ENCODE measurements around the gene CA12. TPM values are rescaled to one million over a fixed set of nuclear protein-coding genes. Genes with fewer than 3 reads are reported as not detected.
A peak's percentile ranks its signal among the peaks of the same experiment; 100 is the strongest.

The CA12 gene
- total RNA-seq, 3 donors from 2014 or later = 141 to 645 (median 213) TPM

GRCh38 chr15:63353887-63354286 is 27.8 kb downstream of the CA12 start:
- Histone ChIP-seq H3K4me3 (no peak overlapping the region), H3K36me3 (ENCODE audit: low read depth) (no peaks in the 10 kb centered on the region), H3K9me3 (no peaks in the 10 kb centered on the region), H3K4me1 (ENCODE audit: low read depth) (peaks cover 49% of the 10 kb centered on the region)
- intact Hi-C loops (cut with DNase I, micrococcal nuclease) = no loop called here
- DNase-seq = peak in 2 of 3 donors; percentile 53 to 65
- ATAC-seq = peak; percentile 59
- no peak for TF ChIP-seq CTCF (IDR thresholded peaks at IDR 0.05)

GRCh38 chr15:63353261-63353660 is 28.4 kb downstream of the CA12 start:
- no peak for TF ChIP-seq CTCF (IDR thresholded peaks at IDR 0.05)
- H3K4me1 ChIP-seq (ENCODE audit: low read depth) = peaks cover 47% of the 10 kb centered on the region

GRCh38 chr15:63352808-63353207 is 28.8 kb downstream of the CA12 start:
- peaks cover 47% of the 10 kb centered on the region for H3K4me1 ChIP-seq (ENCODE audit: low read depth)
- H3K36me3 ChIP-seq (ENCODE audit: low read depth) = no peaks in the 10 kb centered on the region
- H3K9me3 ChIP-seq = no peaks in the 10 kb centered on the region
- ATAC-seq (no peak), DNase-seq (no peak)
- no peak overlapping the region for H3K4me3 ChIP-seq
- intact Hi-C loops (cut with DNase I, micrococcal nuclease) = no loop called here
- no peak for TF ChIP-seq CTCF (IDR thresholded peaks at IDR 0.05)

More at GRCh38 chr15:63353261-63353660, 28.4 kb downstream of the CA12 start:
- intact Hi-C loops (cut with DNase I, micrococcal nuclease) = no loop called here
- ATAC-seq = no peak
- H3K36me3 ChIP-seq (ENCODE audit: low read depth) = no peaks in the 10 kb centered on the region
- no peak overlapping the region for H3K4me3 ChIP-seq
- no peaks in the 10 kb centered on the region for H3K9me3 ChIP-seq
- DNase-seq = no peak

DNA sequence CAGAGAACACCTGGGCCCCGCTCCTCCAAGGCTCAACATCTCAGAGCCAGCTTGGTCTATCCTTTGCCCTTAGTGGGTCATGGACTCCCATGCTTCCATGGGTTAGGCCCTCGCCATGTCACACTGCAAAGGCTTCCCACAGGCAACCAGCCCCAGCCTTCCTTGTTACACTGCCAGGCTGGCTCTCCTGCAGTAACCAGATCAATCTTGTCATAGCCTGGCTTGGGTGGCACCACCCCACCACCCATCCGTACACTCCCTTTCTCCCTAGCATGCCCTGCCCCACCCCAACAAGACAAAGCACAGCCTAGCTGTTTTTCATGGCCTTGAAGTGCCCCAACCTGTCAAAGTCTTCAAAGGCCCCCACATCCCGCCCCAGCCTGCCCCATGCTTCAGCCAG is 30.5 kb downstream of the CA12 start:
- no peak overlapping the region for H3K4me3 ChIP-seq
- ATAC-seq = peak; percentile 72
- DNase-seq = peak; percentile 78 to 81 (median 80)
- no peaks in the 10 kb centered on the region for H3K36me3 ChIP-seq (ENCODE audit: low read depth)
- intact Hi-C loops (cut with DNase I, micrococcal nuclease) = no loop called here
- H3K4me1 ChIP-seq (ENCODE audit: low read depth) = peaks cover 34% of the 10 kb centered on the region
- no peaks in the 10 kb centered on the region for H3K9me3 ChIP-seq
- no peak for TF ChIP-seq CTCF (IDR thresholded peaks at IDR 0.05)

DNA sequence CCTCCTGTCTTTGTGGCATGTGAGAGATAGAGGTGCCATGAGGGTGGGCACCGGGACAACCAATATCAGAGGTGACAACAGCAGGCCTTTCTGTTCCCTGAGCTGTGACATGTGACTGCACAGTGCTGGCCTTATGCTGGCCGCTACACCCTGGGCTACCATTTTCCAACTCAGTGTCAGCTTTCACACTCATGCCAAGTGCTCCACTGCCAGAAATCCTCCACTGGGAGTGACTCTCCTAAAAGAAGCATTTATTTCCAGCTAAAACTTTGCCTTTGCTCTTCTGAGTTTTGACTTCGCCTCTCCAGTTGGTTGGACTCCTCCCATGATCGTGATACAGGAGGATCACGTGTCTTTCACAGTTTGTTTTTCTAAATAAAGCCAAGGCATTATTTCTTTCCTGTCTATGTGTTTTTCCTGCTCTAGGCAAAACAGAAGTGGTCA is 31.4 kb downstream of the CA12 start:
- intact Hi-C loops (cut with DNase I, micrococcal nuclease) = no loop called here
- DNase-seq = no peak
- no peaks in the 10 kb centered on the region for H3K36me3 ChIP-seq (ENCODE audit: low read depth)
- no peak for TF ChIP-seq CTCF (IDR thresholded peaks at IDR 0.05)
- H3K9me3 ChIP-seq = no peaks in the 10 kb centered on the region
- peaks cover 24% of the 10 kb centered on the region for H3K4me1 ChIP-seq (ENCODE audit: low read depth)
- no peak for ATAC-seq
- H3K4me3 ChIP-seq = no peak overlapping the region

DNA sequence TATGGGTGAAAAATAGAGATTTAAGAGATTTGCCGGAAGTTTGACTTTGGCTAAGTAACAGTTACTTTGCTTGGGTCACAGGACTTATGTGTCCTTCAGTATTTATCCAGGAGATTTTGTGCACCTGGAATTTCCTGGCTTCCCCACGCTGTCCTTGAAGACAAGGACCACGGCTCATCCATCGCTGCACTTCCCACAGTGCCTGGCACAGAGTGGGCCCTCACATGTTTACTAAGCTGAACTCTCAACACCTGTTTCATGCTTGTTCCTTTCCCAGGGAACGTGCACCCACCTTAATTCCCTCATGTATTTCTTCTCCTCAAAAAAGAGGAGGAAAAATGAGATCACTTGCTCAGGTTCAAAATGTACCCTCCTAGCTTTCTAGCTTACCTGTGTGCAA is 32.0 kb downstream of the CA12 start:
- no peaks in the 10 kb centered on the region for H3K9me3 ChIP-seq
- no peaks in the 10 kb centered on the region for H3K36me3 ChIP-seq (ENCODE audit: low read depth)
- DNase-seq = no peak
- peaks cover 21% of the 10 kb centered on the region for H3K4me1 ChIP-seq (ENCODE audit: low read depth)
- no peak overlapping the region for H3K4me3 ChIP-seq
- no peak for TF ChIP-seq CTCF (IDR thresholded peaks at IDR 0.05)
- intact Hi-C loops (cut with DNase I, micrococcal nuclease) = no loop called here
- ATAC-seq = no peak
